ENCODE measurements around the gene CAPRIN1.

DNA sequence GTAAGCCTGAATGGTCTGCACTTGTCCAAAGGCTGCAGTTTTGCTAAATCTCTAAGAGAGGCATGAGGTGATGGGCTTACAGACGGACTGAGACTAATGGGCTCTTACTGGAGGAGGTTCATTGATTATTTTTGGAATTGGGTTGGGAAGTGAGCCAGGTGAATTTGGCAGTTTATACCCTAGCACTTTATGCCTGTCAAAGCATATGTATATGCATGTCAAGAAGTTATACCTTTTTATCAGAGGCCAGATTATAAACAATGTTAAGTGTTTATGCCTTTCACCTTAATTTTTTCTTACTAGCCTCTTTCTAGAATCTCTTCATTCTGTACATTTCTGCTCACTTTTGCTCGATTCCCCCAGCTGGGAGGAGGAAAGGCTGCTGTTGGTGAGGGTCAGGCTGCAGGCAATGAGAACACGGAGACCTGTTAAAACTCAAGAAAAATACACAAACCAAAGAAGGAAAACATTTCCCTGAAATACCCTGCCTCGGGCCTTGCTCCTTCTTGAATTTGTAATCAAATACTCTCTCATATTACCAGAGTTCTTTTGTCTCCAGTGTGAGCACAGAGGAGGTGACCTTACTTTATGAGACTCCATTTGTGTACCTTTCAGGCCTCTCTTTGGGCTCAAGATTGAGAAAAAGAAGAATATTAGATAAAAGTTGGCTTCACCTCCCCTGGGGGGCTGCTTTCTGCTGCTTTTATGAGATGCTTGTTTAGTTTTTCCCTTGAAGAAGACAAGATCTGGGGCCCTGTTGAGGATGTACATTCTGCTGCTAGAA lies 73.5 kb downstream of the CAPRIN1 start:
- no peak for TF ChIP-seq POLR2AphosphoS5 (IDR thresholded peaks at IDR 0.05; ENCODE audit: low read depth, low read length)
- TF ChIP-seq TAF1 (IDR thresholded peaks at IDR 0.05; ENCODE audit: borderline replicate concordance, insufficient read depth, low read length): no peak
- TF ChIP-seq, protein P1, sequence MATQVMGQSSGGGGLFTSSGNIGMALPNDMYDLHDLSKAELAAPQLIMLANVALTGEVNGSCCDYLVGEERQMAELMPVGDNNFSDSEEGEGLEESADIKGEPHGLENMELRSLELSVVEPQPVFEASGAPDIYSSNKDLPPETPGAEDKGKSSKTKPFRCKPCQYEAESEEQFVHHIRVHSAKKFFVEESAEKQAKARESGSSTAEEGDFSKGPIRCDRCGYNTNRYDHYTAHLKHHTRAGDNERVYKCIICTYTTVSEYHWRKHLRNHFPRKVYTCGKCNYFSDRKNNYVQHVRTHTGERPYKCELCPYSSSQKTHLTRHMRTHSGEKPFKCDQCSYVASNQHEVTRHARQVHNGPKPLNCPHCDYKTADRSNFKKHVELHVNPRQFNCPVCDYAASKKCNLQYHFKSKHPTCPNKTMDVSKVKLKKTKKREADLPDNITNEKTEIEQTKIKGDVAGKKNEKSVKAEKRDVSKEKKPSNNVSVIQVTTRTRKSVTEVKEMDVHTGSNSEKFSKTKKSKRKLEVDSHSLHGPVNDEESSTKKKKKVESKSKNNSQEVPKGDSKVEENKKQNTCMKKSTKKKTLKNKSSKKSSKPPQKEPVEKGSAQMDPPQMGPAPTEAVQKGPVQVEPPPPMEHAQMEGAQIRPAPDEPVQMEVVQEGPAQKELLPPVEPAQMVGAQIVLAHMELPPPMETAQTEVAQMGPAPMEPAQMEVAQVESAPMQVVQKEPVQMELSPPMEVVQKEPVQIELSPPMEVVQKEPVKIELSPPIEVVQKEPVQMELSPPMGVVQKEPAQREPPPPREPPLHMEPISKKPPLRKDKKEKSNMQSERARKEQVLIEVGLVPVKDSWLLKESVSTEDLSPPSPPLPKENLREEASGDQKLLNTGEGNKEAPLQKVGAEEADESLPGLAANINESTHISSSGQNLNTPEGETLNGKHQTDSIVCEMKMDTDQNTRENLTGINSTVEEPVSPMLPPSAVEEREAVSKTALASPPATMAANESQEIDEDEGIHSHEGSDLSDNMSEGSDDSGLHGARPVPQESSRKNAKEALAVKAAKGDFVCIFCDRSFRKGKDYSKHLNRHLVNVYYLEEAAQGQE (IDR thresholded peaks at IDR 0.05; ENCODE audit: insufficient read depth in 1 of 2, low read depth in 2 of 2, low read length in 2 of 2): no peak
- no peak for TF ChIP-seq SIN3A (IDR thresholded peaks at IDR 0.05; ENCODE audit: borderline replicate concordance, insufficient read depth, low read length)

Data from PFSK-1 (cell line).